Keratinocyte (primary cell): Measurements from ENCODE around the gene GDF2. TPM values are rescaled to one million over a fixed set of nuclear protein-coding genes. Genes with fewer than 3 reads are reported as not detected.

Source experiments
- DNase-seq: peaks from one replicate; pipeline ENCODE4 v3.0.0-alpha.2; 2011; ENCODE audit warnings: low read depth, missing footprints, low spot score
- FAIRE-seq: peaks from 2 replicates; lab custom pipeline; 2011; peaks lifted over from hg19 to GRCh38; lab: Jason Lieb, UNC
- H2AFZ ChIP-seq: 2 replicates; pipeline ENCODE4 v1.6.0; 2012; ENCODE audit warnings: low read length, control low read depth, inconsistent platforms; ENCODE audit not compliant: control insufficient read depth
- H3K27ac ChIP-seq: 2 replicates; pipeline ENCODE4 v1.5.1; 2011; ENCODE audit warnings: low read length; ENCODE audit not compliant: control insufficient read depth, insufficient read depth
- H3K27me3 ChIP-seq: 3 replicates; pipeline ENCODE4 v1.6.0; 2011; ENCODE audit warnings: low read length; ENCODE audit not compliant: control insufficient read depth, insufficient read depth; ENCODE audit errors: extremely low read depth
- H3K36me3 ChIP-seq, 2 experiments: 2 replicates in 1 of 2; 3 replicates in 1 of 2; pipeline ENCODE4 v1.5.1; 2011; ENCODE audit warnings: low read length in 2 of 2, mild to moderate bottlenecking in 1 of 2; ENCODE audit not compliant: control insufficient read depth in 2 of 2, insufficient read depth in 2 of 2; ENCODE audit errors: extremely low read depth in 1 of 2
- H3K4me1 ChIP-seq: 3 replicates; pipeline ENCODE4 v1.5.1; 2011; ENCODE audit warnings: low read length; ENCODE audit not compliant: control insufficient read depth, insufficient read depth; ENCODE audit errors: extremely low read depth
- H3K4me2 ChIP-seq: 3 replicates; pipeline ENCODE4 v1.6.0; 2011; ENCODE audit warnings: low read depth, low read length; ENCODE audit not compliant: control insufficient read depth, insufficient read depth; ENCODE audit errors: extremely low read depth
- H3K4me3 ChIP-seq, 3 experiments: fragments of 200-600 bp in 1 of 3; sonication (generic) in 1 of 3; 2 replicates in 2 of 3; 3 replicates in 1 of 3; pipeline ENCODE4 v1.5.1; 2011 to 2016; ENCODE audit warnings: low read length in 3 of 3, mild to moderate bottlenecking in 3 of 3, control low read depth in 2 of 3, inconsistent platforms in 1 of 3, low read depth in 1 of 3, mixed read lengths in 1 of 3, mixed run types in 1 of 3, moderate library complexity in 1 of 3; ENCODE audit not compliant: control insufficient read depth in 2 of 3, insufficient read depth in 2 of 3; ENCODE audit errors: extremely low read depth in 1 of 3
- H3K79me2 ChIP-seq: 2 replicates; pipeline ENCODE4 v1.6.0; 2012; ENCODE audit warnings: low read length; ENCODE audit not compliant: control insufficient read depth, insufficient read depth
- H3K9ac ChIP-seq: 3 replicates; pipeline ENCODE4 v1.6.0; 2011; ENCODE audit warnings: low read length; ENCODE audit not compliant: control insufficient read depth, insufficient read depth; ENCODE audit errors: extremely low read depth
- H3K9me1 ChIP-seq: 3 replicates; pipeline ENCODE4 v1.6.0; 2011; ENCODE audit warnings: low read length; ENCODE audit not compliant: control insufficient read depth, insufficient read depth; ENCODE audit errors: extremely low read depth
- H3K9me3 ChIP-seq: 2 replicates; pipeline ENCODE4 v1.5.1; 2012; ENCODE audit warnings: low read depth, low read length; ENCODE audit not compliant: control insufficient read depth
- H4K20me1 ChIP-seq: 3 replicates; pipeline ENCODE4 v1.6.0; 2011; ENCODE audit warnings: low read length; ENCODE audit not compliant: control insufficient read depth, insufficient read depth; ENCODE audit errors: extremely low read depth
- CTCF ChIP-seq, 3 experiments: IDR thresholded peaks in 1 of 3; conservative IDR thresholded peaks in 1 of 3; optimal IDR thresholded peaks in 1 of 3; 2 replicates in 2 of 3; 3 replicates in 1 of 3; pipeline versions ENCODE3 to v1.5.1; 2011; ENCODE audit warnings: low read length in 3 of 3, mild to moderate bottlenecking in 3 of 3, moderate library complexity in 2 of 3, control low read depth in 1 of 3, inconsistent platforms in 1 of 3; ENCODE audit not compliant: insufficient read depth in 2 of 3; ENCODE audit errors: extremely low read depth in 1 of 3
- EZH2 ChIP-seq: IDR thresholded peaks from one replicate; pipeline ENCODE4 v1.6.1; 2012; ENCODE audit warnings: inconsistent platforms, mild to moderate bottlenecking, low read length, moderate library complexity
- dilution Hi-C: fragments of 300-500 bp; cut with MboI; formaldehyde crosslinking; loops from one replicate; pipeline ENCODE4 v1.7.0; 2020; ENCODE audit warnings: low sequenced_read_pairs; ENCODE audit not compliant: extremely low pct_ligation_motif_present
- polyA plus RNA-seq, 5 experiments: library from polyadenylated mRNA; depleted of rRNA in 3 of 5; stranded (reverse) in 3 of 5; stranded (forward) in 1 of 5; unstranded in 1 of 5; fragments of >200 nt; gene quantifications; 1 replicate in 1 of 5; 2 replicates in 3 of 5; 3 replicates in 1 of 5; pipeline versions ENCODE4 v1.2.1 to v1.2.3, GENCODE V29; 2011 to 2012; ENCODE audit warnings: missing spikeins in 2 of 5, low read depth in 1 of 5, low replicate concordance in 1 of 5

GDF2 gene
- polyA plus RNA-seq, 1 donor (not counting 4 experiments of a cell fraction or from before 2014, with no cell fraction given) = not detected

GRCh38 chr10:47307381-47307780 lies 14.9 kb upstream of the GDF2 start:
- no peak for FAIRE-seq
- H2AFZ ChIP-seq = no peak overlapping the region
- no peaks in the 10 kb centered on the region for H3K9me3 ChIP-seq
- TF ChIP-seq EZH2 (no peak), CTCF (optimal IDR thresholded peaks at IDR 0.05 in 1 of 3, IDR thresholded peaks at IDR 0.05 in 1 of 3, conservative IDR thresholded peaks at IDR 0.05 in 1 of 3; ENCODE audit: extremely low read depth in 1 of 3, insufficient read depth in 2 of 3, low read length in 3 of 3) (no peak)
- no peak overlapping the region for H3K4me3 ChIP-seq
- H3K36me3 ChIP-seq = no peaks in the 10 kb centered on the region
- no peak overlapping the region for H3K4me2 ChIP-seq
- dilution Hi-C loops = no loop called here
- H3K79me2 ChIP-seq = no peaks in the 10 kb centered on the region
- H3K9ac ChIP-seq = no peak overlapping the region
- H3K9me1 ChIP-seq = no peaks in the 10 kb centered on the region
- DNase-seq = no peak
- peaks cover 25% of the 10 kb centered on the region for H3K27me3 ChIP-seq
- H4K20me1 ChIP-seq = no peaks in the 10 kb centered on the region
- H3K27ac ChIP-seq = no peak overlapping the region
- peaks cover 5% of the 10 kb centered on the region for H3K4me1 ChIP-seq

- Histone ChIP-seq H3K27ac (no peak overlapping the region), H2AFZ (no peak overlapping the region), H3K9me3 (no peaks in the 10 kb centered on the region), H3K36me3 (no peaks in the 10 kb centered on the region), H3K4me2 (no peak overlapping the region), H4K20me1 (no peaks in the 10 kb centered on the region), H3K4me3 (no peak overlapping the region), H3K9ac (no peak overlapping the region), H3K9me1 (no peaks in the 10 kb centered on the region), H3K27me3 (peaks cover 21% of the 10 kb centered on the region), H3K79me2 (no peaks in the 10 kb centered on the region), H3K4me1 (peaks cover 5% of the 10 kb centered on the region)
- DNase-seq = no peak
- TF ChIP-seq EZH2 (no peak), CTCF (optimal IDR thresholded peaks at IDR 0.05 in 1 of 3, IDR thresholded peaks at IDR 0.05 in 1 of 3, conservative IDR thresholded peaks at IDR 0.05 in 1 of 3; ENCODE audit: extremely low read depth in 1 of 3, insufficient read depth in 2 of 3, low read length in 3 of 3) (no peak)
- no peak for FAIRE-seq
- dilution Hi-C loops = no loop called here
Observed at GRCh38 chr10:47308775-47309174, 13.5 kb upstream of the GDF2 start.
